IMR-90 (cell line): ENCODE results near the gene SLC35D3. TPM values are rescaled to one million over a fixed set of nuclear protein-coding genes. Genes with fewer than 3 reads are reported as not detected.
"Not testable (repeated sequence)": the region's sequence is repeated elsewhere in the genome, so short reads cannot be mapped to it uniquely, and the experiment has no call there.

Experiments used
- ATAC-seq: fragments of 200-7000 bp; cut with Tn5 transposase; 2 replicates; pipeline ENCODE4 v1.9.1; 2020; ENCODE audit warnings: low read depth, mild to moderate bottlenecking, moderate library complexity
- BruUV-seq: library from RNA; stranded (reverse); fragments of 400-500 nt; replicated peaks from 2 replicates; lab custom pipeline; 2021; lab: Mats Ljungman, UMichigan
- CTCF ChIA-PET: fragments of 300-600 bp; formaldehyde crosslinking; extraction: SDS; loops from one replicate; lab custom pipeline; 2021; ENCODE audit warnings: antibody characterized with exemption; lab: Yijun Ruan, JAX
- POLR2A ChIA-PET: fragments of 300-600 bp; sonication (Branson Sonifier 250); formaldehyde crosslinking; loops from one replicate; lab custom pipeline; 2022; ENCODE audit warnings: antibody characterized with exemption; ENCODE audit not compliant: unreplicated experiment; lab: Charles Lee
- DNase-seq: peaks from one replicate; pipeline ENCODE4 v3.0.0; 2013
- H2AFZ ChIP-seq: replicated peaks from 2 replicates; pipeline ENCODE3; 2013; ENCODE audit warnings: low read length, mild to moderate bottlenecking; ENCODE audit not compliant: poor library complexity
- H2AK5ac ChIP-seq: 2 replicates; pipeline ENCODE4 v1.6.1; 2013; ENCODE audit warnings: low read depth, low read length, inconsistent platforms
- H2AK9ac ChIP-seq: replicated peaks from 2 replicates; pipeline ENCODE3; 2013; ENCODE audit warnings: mild to moderate bottlenecking, low read depth, low read length, moderate library complexity; ENCODE audit not compliant: poor library complexity
- H2BK120ac ChIP-seq: 2 replicates; pipeline ENCODE4 v1.6.1; 2013; ENCODE audit warnings: low read depth, low read length, inconsistent platforms
- H2BK15ac ChIP-seq: 3 replicates; pipeline ENCODE4 v1.6.1; 2013; ENCODE audit warnings: low read depth, low read length, inconsistent platforms
- H2BK20ac ChIP-seq: 2 replicates; pipeline ENCODE4 v1.6.1; 2013; ENCODE audit warnings: low read depth, mild to moderate bottlenecking, inconsistent platforms, low read length, moderate library complexity
- H2BK5ac ChIP-seq: 2 replicates; pipeline ENCODE4 v1.6.1; 2013; ENCODE audit warnings: mild to moderate bottlenecking, low read depth, low read length, inconsistent platforms; ENCODE audit not compliant: poor library complexity, severe bottlenecking
- H3K14ac ChIP-seq: replicated peaks from 2 replicates; pipeline ENCODE4 v1.6.1; 2013; ENCODE audit warnings: low read depth, low read length, inconsistent platforms
- H3K18ac ChIP-seq: 2 replicates; pipeline ENCODE4 v1.6.1; 2013; ENCODE audit warnings: low read depth, low read length, control low read depth
- H3K23ac ChIP-seq: 2 replicates; pipeline ENCODE4 v1.6.1; 2013; ENCODE audit warnings: low read depth, low read length, inconsistent platforms
- H3K27ac ChIP-seq: 2 replicates; pipeline ENCODE4 v1.5.1; 2013; ENCODE audit warnings: mild to moderate bottlenecking, control low read depth, low read length; ENCODE audit not compliant: insufficient read depth
- H3K27me3 ChIP-seq: 2 replicates; pipeline ENCODE4 v1.6.1; 2013; ENCODE audit warnings: low read length; ENCODE audit not compliant: control insufficient read depth, insufficient read depth
- H3K36me3 ChIP-seq: 2 replicates; pipeline ENCODE4 v1.6.1; 2013; ENCODE audit warnings: low read length, mixed read lengths; ENCODE audit not compliant: control insufficient read depth, insufficient read depth
- H3K4ac ChIP-seq: 2 replicates; pipeline ENCODE4 v1.6.1; 2013; ENCODE audit warnings: low read depth, low read length, inconsistent platforms
- H3K4me1 ChIP-seq: 2 replicates; pipeline ENCODE4 v1.6.1; 2013; ENCODE audit warnings: low read length, mixed read lengths; ENCODE audit not compliant: control insufficient read depth, insufficient read depth
- H3K4me2 ChIP-seq: 2 replicates; pipeline ENCODE4 v1.6.1; 2013; ENCODE audit warnings: low read depth, mild to moderate bottlenecking, control low read depth, low read length, moderate library complexity
- H3K4me3 ChIP-seq: 2 replicates; pipeline ENCODE4 v1.5.1; 2013; ENCODE audit warnings: low read depth, mild to moderate bottlenecking, control low read depth, low read length, moderate library complexity; ENCODE audit not compliant: insufficient read depth
- H3K56ac ChIP-seq: 2 replicates; pipeline ENCODE4 v1.6.1; 2013; ENCODE audit warnings: low read length, inconsistent platforms; ENCODE audit not compliant: insufficient read depth; ENCODE audit errors: extremely low read depth
- H3K79me1 ChIP-seq, 2 experiments: 2 replicates each; pipeline ENCODE4 v1.6.1; 2013; ENCODE audit warnings: low read length in 2 of 2, inconsistent platforms in 1 of 2, low read depth in 1 of 2
- H3K9ac ChIP-seq: 2 replicates; pipeline ENCODE4 v1.6.1; 2013; ENCODE audit warnings: low read depth, low read length, control low read depth
- H3K9me1 ChIP-seq: 2 replicates; pipeline ENCODE4 v1.6.1; 2013; ENCODE audit warnings: low read length, inconsistent platforms; ENCODE audit not compliant: insufficient read depth
- H3K9me3 ChIP-seq: 2 replicates; pipeline ENCODE4 v1.6.1; 2013; ENCODE audit warnings: low read length; ENCODE audit not compliant: control insufficient read depth, insufficient read depth
- H4K20me1 ChIP-seq: 2 replicates; pipeline ENCODE4 v1.6.1; 2013; ENCODE audit warnings: low read length, inconsistent platforms; ENCODE audit not compliant: insufficient read depth
- H4K5ac ChIP-seq: 2 replicates; pipeline ENCODE4 v1.6.1; 2013; ENCODE audit warnings: mild to moderate bottlenecking, low read depth, low read length, control low read depth
- H4K8ac ChIP-seq, 2 experiments: 2 replicates each; pipeline ENCODE4 v1.6.1; 2013; ENCODE audit warnings: low read depth in 2 of 2, low read length in 2 of 2, control low read depth in 1 of 2, inconsistent platforms in 1 of 2
- H4K91ac ChIP-seq: 2 replicates; pipeline ENCODE4 v1.6.1; 2013; ENCODE audit warnings: low read depth, low read length, inconsistent platforms; ENCODE audit not compliant: insufficient read depth
- MAFK ChIP-seq: IDR thresholded peaks from 2 replicates; pipeline ENCODE4 v1.6.1; 2012; ENCODE audit warnings: low read depth, low read length, improper control_type of control experiment
- RFX5 ChIP-seq: IDR thresholded peaks from 2 replicates; pipeline ENCODE4 v1.8.0; 2012; ENCODE audit warnings: low read depth, mild to moderate bottlenecking, low read length, moderate library complexity
- WGBS, 2 experiments: methylation state at CpG; one replicate each; pipeline versions ENCODE4 v1.1.5 to v1.1.7; 2013; ENCODE audit warnings: missing lambda C conversion rate in 2 of 2; ENCODE audit not compliant: insufficient read length in 1 of 2; ENCODE audit errors: extremely low coverage in 2 of 2; 5-methylcytosine and 5-hydroxymethylcytosine counted together
- dilution Hi-C: fragments of 300-500 bp; cut with HindIII; formaldehyde crosslinking; loops from one replicate; pipeline ENCODE4 v1.14.3; 2018; ENCODE audit warnings: low sequenced_read_pairs; ENCODE audit not compliant: unreplicated experiment
- in situ Hi-C: fragments of 300-500 bp; cut with MboI; formaldehyde crosslinking; loops from 3 replicates; pipeline ENCODE4 v1.14.3; 2019; ENCODE audit warnings: low sequenced_read_pairs, inconsistent platforms, mixed read lengths
- intact Hi-C: fragments of 100-400 bp; cut with micrococcal nuclease; formaldehyde crosslinking; loops from 2 replicates; pipeline ENCODE4 v1.10.0; 2022
- polyA plus RNA-seq, 3 experiments: library from polyadenylated mRNA; depleted of rRNA; stranded (reverse); fragments of >200 nt; gene quantifications; 2 replicates each; pipeline ENCODE4 v1.2.3, GENCODE V29; 2012; ENCODE audit warnings: low replicate concordance in 1 of 3
- total RNA-seq: library from RNA; depleted of rRNA; stranded (reverse); fragments of >200 nt; gene quantifications from 2 replicates; pipeline ENCODE4 v1.2.3, GENCODE V29; 2012

SLC35D3 gene
- total and polyA plus RNA-seq, 2 of the 4 experiments (the other 2 are of a cell fraction): not detected

DNA sequence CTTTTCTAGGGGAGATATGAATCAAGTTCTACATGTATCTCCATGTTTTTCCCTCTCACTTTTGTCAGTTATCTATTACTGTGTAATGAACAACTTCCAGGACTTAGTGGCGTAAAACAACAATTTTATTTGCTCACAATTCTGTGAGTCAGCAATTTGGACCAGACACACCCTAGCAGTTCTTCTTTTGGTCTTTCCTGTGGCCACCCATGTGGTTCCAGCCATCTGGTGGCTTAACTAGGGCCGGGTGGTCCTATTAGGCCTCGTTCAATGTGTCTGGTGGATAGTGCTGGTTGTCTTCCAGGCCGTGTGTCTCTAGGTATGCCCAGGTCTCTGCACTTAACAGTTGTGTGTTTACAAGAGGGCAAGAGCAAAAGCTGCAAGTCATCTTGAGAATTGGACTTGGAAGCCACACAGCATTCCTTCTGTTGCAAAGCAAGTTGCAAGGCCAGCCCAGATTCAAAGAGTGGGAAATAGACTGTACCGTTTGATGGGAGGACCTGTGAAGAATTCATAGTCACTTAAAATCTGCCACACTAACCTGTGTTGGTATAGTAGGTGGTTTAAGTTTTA, 20.8 kb upstream of the SLC35D3 start:
- Histone ChIP-seq H3K23ac (no peak overlapping the region), H3K4me2 (no peak overlapping the region), H2AK5ac (no peak overlapping the region), H3K27ac (no peak overlapping the region), H3K4ac (no peak overlapping the region), H2AFZ (no peak overlapping the region), H2AK9ac (peak overlapping the region; percentile 26), H3K9me1 (peaks cover 8% of the 10 kb centered on the region; the same call in 1 of the 2 replicates), H2BK20ac (no peak overlapping the region), H3K9ac (no peak overlapping the region), H3K4me3 (no peak overlapping the region), H4K91ac (no peak overlapping the region), H3K4me1 (peaks cover 2% of the 10 kb centered on the region; the same call in 1 of the 2 replicates), H3K36me3 (peaks cover 10% of the 10 kb centered on the region), H3K56ac (no peak overlapping the region), H3K9me3 (no peaks in the 10 kb centered on the region), H4K5ac (no peak overlapping the region), H4K8ac (no peak overlapping the region), H3K79me1 (no peaks in the 10 kb centered on the region), H3K14ac (no peak overlapping the region), H2BK15ac (no peak overlapping the region), H3K27me3 (no peaks in the 10 kb centered on the region), H4K20me1 (no peaks in the 10 kb centered on the region), H2BK5ac (no peak overlapping the region), H3K18ac (no peak overlapping the region), H2BK120ac (no peak overlapping the region)
- in situ Hi-C loops (no loop called here), intact Hi-C loops (no loop called here), dilution Hi-C loops (no loop called here)
- no TSS peak for BruUV-seq
- ATAC-seq (no peak), DNase-seq (no peak)
- POLR2A ChIA-PET: no interaction called here
- CTCF ChIA-PET: no interaction called here
- peak; percentile 32; the same call in 1 of the 2 replicates for TF ChIP-seq MAFK
- no peak for TF ChIP-seq RFX5
- WGBS, 2 experiments: no CpG with 5 or more reads among the region's 5 CpGs

- H3K9me1 ChIP-seq, H4K5ac ChIP-seq, H4K8ac ChIP-seq, dilution Hi-C loops, H3K4me1 ChIP-seq, DNase-seq, POLR2A ChIA-PET, H2AK9ac ChIP-seq, H2AFZ ChIP-seq, in situ Hi-C loops, H4K20me1 ChIP-seq, ATAC-seq, H3K27me3 ChIP-seq, H3K18ac ChIP-seq, H3K36me3 ChIP-seq, H2AK5ac ChIP-seq, H3K23ac ChIP-seq, H3K9ac ChIP-seq, H3K14ac ChIP-seq, H2BK20ac ChIP-seq, H4K91ac ChIP-seq, H2BK15ac ChIP-seq, H3K9me3 ChIP-seq, intact Hi-C loops, H3K4me2 ChIP-seq, H2BK120ac ChIP-seq, H3K4ac ChIP-seq, H2BK5ac ChIP-seq, H3K79me1 ChIP-seq, H3K56ac ChIP-seq, BruUV-seq, H3K27ac ChIP-seq, H3K4me3 ChIP-seq, CTCF ChIA-PET: not testable (repeated sequence)
- 100% methylated on average over 1 of the region's 3 CpGs; no CpG with 5 or more reads in 1 of the 2 experiments for WGBS, 2 experiments
These were observed 17.6 kb upstream of the SLC35D3 start for GRCh38 chr6:136904477-136904876.
